ENCODE measurements around the gene AAK1. TPM values are rescaled to one million over a fixed set of nuclear protein-coding genes. Genes with fewer than 3 reads are reported as not detected.

AAK1 gene
- total and polyA plus RNA-seq, 2 donors (not counting 3 experiments of a cell fraction or from before 2014, with no cell fraction given) = 31.0 to 127 TPM

- no peaks in the 10 kb centered on the region for H4K20me1 ChIP-seq (replicated peaks; ENCODE audit: control insufficient read depth, extremely low read depth, insufficient read depth, low read length)
- H3K4me2 ChIP-seq (ENCODE audit: insufficient read depth, low read length) = no peak overlapping the region
- no peak overlapping the region for H3K9ac ChIP-seq (replicated peaks; ENCODE audit: extremely low read depth, insufficient read depth, low read length)
- intact Hi-C loops (cut with micrococcal nuclease) = loop anchor here (10.0 kb wide), 1 partner anchor 144 kb away; no protein-coding TSS in a partner anchor
- no peaks in the 10 kb centered on the region for H3K4me1 ChIP-seq (ENCODE audit: control insufficient read depth, extremely low read depth, insufficient read depth, low read length)
- CTCF ChIA-PET = no interaction called here
- H3K9me1 ChIP-seq (replicated peaks; ENCODE audit: control insufficient read depth, extremely low read depth, insufficient read depth, low read length) = no peaks in the 10 kb centered on the region
- H3K9me3 ChIP-seq (replicated peaks; ENCODE audit: control insufficient read depth, insufficient read depth, low read length) = no peaks in the 10 kb centered on the region
- no peak overlapping the region for H3K4me3 ChIP-seq (replicated peaks in 1 of 3; ENCODE audit: insufficient read depth in 1 of 3, low read depth in 1 of 3, low read length in 3 of 3)
- FAIRE-seq (no peak), DNase-seq (ENCODE audit: low read depth, low spot score) (no peak)
- H2AFZ ChIP-seq (ENCODE audit: low read depth, low read length) = no peak overlapping the region
- POLR2A ChIA-PET = no interaction called here
- H3K27ac ChIP-seq (ENCODE audit: insufficient read depth, low read depth, low read length) = no peak overlapping the region
- no TSS peak for BruUV-seq (replicated peaks)
- TF ChIP-seq GATA2 (IDR thresholded peaks at IDR 0.05; ENCODE audit: insufficient read depth, insufficient read length, low read depth, low read length) (no peak), POLR2AphosphoS5 (IDR thresholded peaks at IDR 0.05; ENCODE audit: insufficient read depth, low read depth, low read length) (no peak), FOS (IDR thresholded peaks at IDR 0.05; ENCODE audit: borderline replicate concordance, insufficient read depth, low read length) (no peak), JUN (IDR thresholded peaks at IDR 0.05; ENCODE audit: borderline replicate concordance, insufficient read depth, insufficient read length, low read depth) (no peak), MYC (IDR thresholded peaks at IDR 0.05; ENCODE audit: low read depth, low read length) (no peak), CTCF (IDR thresholded peaks at IDR 0.05; ENCODE audit: extremely low read depth in 1 of 2, insufficient read depth in 1 of 2, low read depth in 1 of 2, low read length in 2 of 2) (no peak), MAX (IDR thresholded peaks at IDR 0.05; ENCODE audit: insufficient read depth, insufficient read length) (no peak), EZH2 (IDR thresholded peaks at IDR 0.05; ENCODE audit: borderline replicate concordance, low read depth, low read length, severe bottlenecking) (no peak), POLR2A (IDR thresholded peaks at IDR 0.05; ENCODE audit: low read depth, low read length) (no peak)
- peaks cover 33 to 45% of the 10 kb centered on the region in 2 experiments for H3K36me3 ChIP-seq (ENCODE audit: control insufficient read depth in 2 of 2, extremely low read depth in 1 of 2, insufficient read depth in 2 of 2, low read length in 2 of 2)
- no peaks in the 10 kb centered on the region for H3K79me2 ChIP-seq (ENCODE audit: control insufficient read depth, insufficient read depth, low read length)
- H3K27me3 ChIP-seq (ENCODE audit: control insufficient read depth in 2 of 2, insufficient read depth in 2 of 2, low read length in 2 of 2) = no peaks in the 10 kb centered on the region
- dilution Hi-C loops (cut with MboI; ENCODE audit: extremely low pct_ligation_motif_present, low sequenced_read_pairs) = no loop called here
Observed at GRCh38 chr2:69518841-69519240, 124.7 kb downstream of the AAK1 start.

Data from endothelial cell of umbilical vein (primary cell).